Gastrocnemius medialis (tissue), 4 donors: Measurements from ENCODE around the gene SLC1A4.
A peak's percentile ranks its signal among the peaks of the same experiment; 100 is the strongest.

ENCODE experiments used
- POLR2A ChIP-seq, 2 donors: fragments of 450-650 bp; IDR thresholded peaks; one replicate each; pipeline ENCODE4 v1.6.1; 2017; ENCODE audit warnings: antibody characterized with exemption in 2 of 2, mild to moderate bottlenecking in 2 of 2, moderate library complexity in 2 of 2
- TF ChIP-seq, protein P1 (sequence below), 5 experiments: fragments of 450-650 bp in 3 of 5; fragments of 200-600 bp in 2 of 5; sonication (generic) in 2 of 5; IDR thresholded peaks in 4 of 5; conservative IDR thresholded peaks in 1 of 5; 1 replicate in 4 of 5; 2 replicates in 1 of 5; pipeline ENCODE4 v1.5.1; 2016 to 2019; ENCODE audit warnings: antibody characterized with exemption in 5 of 5, mild to moderate bottlenecking in 3 of 5, moderate library complexity in 3 of 5

- TF ChIP-seq, protein P1, sequence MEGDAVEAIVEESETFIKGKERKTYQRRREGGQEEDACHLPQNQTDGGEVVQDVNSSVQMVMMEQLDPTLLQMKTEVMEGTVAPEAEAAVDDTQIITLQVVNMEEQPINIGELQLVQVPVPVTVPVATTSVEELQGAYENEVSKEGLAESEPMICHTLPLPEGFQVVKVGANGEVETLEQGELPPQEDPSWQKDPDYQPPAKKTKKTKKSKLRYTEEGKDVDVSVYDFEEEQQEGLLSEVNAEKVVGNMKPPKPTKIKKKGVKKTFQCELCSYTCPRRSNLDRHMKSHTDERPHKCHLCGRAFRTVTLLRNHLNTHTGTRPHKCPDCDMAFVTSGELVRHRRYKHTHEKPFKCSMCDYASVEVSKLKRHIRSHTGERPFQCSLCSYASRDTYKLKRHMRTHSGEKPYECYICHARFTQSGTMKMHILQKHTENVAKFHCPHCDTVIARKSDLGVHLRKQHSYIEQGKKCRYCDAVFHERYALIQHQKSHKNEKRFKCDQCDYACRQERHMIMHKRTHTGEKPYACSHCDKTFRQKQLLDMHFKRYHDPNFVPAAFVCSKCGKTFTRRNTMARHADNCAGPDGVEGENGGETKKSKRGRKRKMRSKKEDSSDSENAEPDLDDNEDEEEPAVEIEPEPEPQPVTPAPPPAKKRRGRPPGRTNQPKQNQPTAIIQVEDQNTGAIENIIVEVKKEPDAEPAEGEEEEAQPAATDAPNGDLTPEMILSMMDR (IDR thresholded peaks at IDR 0.05 in 4 of 5, conservative IDR thresholded peaks at IDR 0.05 in 1 of 5): peak in 1 of 5 experiments; percentile 24
- TF ChIP-seq POLR2A (IDR thresholded peaks at IDR 0.05): peak in 1 of 2 donors; percentile 14
These were observed 10.5 kb upstream of the SLC1A4 start for GRCh38 chr2:64978514-64979268.
